Measurements from ENCODE around the gene SLC25A30.
"Not testable (repeated sequence)": the region's sequence is repeated elsewhere in the genome, so short reads cannot be mapped to it uniquely, and the experiment has no call there.

The SLC25A30 gene

DNA sequence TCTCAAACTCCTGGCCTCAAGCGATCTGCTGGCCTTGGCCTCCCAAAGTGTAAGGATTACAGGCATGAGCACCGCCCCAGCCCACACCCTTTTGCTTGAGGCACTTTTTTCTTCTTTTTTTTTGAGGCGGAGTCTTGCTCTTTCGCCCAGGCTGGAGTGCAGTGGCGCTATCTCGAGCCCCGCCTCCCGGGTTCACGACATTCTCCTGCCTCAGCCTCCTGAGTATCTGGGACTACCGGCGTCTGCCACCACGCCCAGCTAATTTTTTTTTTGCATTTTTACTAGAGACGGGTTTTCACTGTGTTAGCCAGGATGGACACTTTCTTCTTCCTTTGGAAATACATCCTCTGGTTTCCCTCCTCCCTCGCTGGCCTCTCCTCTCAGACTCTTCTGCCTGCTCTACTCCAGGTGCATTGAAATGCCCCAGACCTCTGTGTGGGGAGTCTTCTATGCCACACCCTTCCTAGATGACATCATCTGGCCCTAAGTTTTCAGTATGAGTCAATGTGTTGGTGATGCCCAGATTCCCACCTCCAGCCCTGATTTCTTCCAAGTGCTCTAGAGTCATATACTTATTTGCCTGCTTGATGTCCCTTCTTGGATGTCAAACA lies 56.5 kb downstream of the SLC25A30 start:
- POLR2A ChIA-PET = interaction anchor here (0.6 kb wide), 1 partner anchor 88 kb away, joined by 3 read pairs; no protein-coding TSS in a partner anchor
- CTCF ChIA-PET = interaction anchor here (1.2 to 2.3 kb wide), 2 partner anchors 9 to 32 kb away, joined by 3 to 11 read pairs; no protein-coding TSS in a partner anchor
- TF ChIP-seq, protein P1, sequence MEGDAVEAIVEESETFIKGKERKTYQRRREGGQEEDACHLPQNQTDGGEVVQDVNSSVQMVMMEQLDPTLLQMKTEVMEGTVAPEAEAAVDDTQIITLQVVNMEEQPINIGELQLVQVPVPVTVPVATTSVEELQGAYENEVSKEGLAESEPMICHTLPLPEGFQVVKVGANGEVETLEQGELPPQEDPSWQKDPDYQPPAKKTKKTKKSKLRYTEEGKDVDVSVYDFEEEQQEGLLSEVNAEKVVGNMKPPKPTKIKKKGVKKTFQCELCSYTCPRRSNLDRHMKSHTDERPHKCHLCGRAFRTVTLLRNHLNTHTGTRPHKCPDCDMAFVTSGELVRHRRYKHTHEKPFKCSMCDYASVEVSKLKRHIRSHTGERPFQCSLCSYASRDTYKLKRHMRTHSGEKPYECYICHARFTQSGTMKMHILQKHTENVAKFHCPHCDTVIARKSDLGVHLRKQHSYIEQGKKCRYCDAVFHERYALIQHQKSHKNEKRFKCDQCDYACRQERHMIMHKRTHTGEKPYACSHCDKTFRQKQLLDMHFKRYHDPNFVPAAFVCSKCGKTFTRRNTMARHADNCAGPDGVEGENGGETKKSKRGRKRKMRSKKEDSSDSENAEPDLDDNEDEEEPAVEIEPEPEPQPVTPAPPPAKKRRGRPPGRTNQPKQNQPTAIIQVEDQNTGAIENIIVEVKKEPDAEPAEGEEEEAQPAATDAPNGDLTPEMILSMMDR (IDR thresholded peaks at IDR 0.05; ENCODE audit: control extremely low read depth, extremely low read depth, low read depth, missing control alignments) = no peak

DNA sequence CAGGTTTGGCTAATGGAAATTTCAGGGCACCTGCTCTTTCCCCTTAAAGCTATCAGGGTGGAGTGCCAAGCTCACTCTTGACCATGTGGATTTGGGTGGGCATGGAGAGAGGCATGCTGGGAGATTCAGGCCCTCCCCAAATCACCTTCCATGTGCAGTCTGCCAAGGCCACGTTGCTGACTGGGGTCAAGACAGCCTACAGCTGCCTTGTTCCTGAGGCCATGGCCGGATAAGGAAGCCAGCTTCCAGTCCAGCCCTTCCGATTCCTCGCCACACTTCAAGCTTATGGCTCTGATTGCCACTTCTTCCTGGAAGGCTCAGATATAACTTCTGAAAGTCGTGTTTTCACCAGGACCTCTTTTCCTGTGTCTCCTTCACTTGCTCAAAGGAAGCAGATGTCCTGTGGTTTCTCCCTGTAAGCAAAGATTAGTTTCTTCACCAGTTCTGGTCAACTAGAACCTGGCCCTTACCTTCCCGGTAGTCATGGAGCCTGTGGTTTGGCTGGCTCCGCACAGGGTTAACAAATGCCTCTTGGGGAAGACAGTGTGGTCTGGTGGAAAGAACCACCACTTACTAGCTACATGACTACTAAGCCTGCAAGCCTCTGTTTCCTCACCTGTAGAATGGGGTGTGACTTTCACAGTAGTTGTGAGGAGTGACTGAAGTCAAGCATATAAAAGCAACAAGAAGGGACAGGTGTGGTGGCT lies 61.1 kb downstream of the SLC25A30 start:
- no peak for DNase-seq (ENCODE audit: extremely low spot score)
- ChIA-PET POLR2A (interaction anchor here (0.8 kb wide), 1 partner anchor 10 kb away, joined by 5 read pairs; no protein-coding TSS in a partner anchor), CTCF (interaction anchor here (0.7 to 3.2 kb wide), 3 partner anchors 14 to 316 kb away, joined by 3 to 21 read pairs (median 3); partner anchors contain the start of gene TPT1)
- TF ChIP-seq, protein P1 (IDR thresholded peaks at IDR 0.05; ENCODE audit: control extremely low read depth, extremely low read depth, low read depth, missing control alignments) = no peak

More for the DNA sequence above, 56.5 kb downstream of the SLC25A30 start:
- DNase-seq (ENCODE audit: extremely low spot score) = no peak

DNA sequence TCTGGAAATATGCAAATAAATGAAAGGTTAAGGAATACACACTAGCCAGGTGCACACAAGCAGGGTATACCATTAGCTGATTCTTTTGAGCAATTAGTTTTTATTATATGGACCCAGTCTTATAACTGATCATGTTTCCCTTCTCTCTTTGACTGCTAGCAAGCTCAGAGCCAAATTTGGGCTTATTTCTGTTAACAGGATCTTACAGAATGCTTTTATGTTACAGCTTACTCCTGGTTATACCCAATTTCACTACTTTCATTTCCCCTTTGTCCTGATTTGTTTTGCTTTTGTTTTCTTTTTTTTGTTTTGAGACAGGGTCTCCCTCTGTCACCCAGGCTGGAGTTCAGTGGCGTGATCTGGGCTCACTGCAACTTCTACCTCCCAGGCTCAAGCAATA lies 64.3 kb downstream of the SLC25A30 start:
- TF ChIP-seq, protein P1 (IDR thresholded peaks at IDR 0.05; ENCODE audit: control extremely low read depth, extremely low read depth, low read depth, missing control alignments) = no peak
- CTCF ChIA-PET = interaction anchor here (1.0 to 1.3 kb wide), 2 partner anchors 12 to 18 kb away, joined by 3 to 6 read pairs; no protein-coding TSS in a partner anchor
- POLR2A ChIA-PET = interaction anchor here (0.5 kb wide), 1 partner anchor 138 kb away, joined by 3 read pairs; no protein-coding TSS in a partner anchor
- DNase-seq (ENCODE audit: extremely low spot score) = peak; percentile 40

DNA sequence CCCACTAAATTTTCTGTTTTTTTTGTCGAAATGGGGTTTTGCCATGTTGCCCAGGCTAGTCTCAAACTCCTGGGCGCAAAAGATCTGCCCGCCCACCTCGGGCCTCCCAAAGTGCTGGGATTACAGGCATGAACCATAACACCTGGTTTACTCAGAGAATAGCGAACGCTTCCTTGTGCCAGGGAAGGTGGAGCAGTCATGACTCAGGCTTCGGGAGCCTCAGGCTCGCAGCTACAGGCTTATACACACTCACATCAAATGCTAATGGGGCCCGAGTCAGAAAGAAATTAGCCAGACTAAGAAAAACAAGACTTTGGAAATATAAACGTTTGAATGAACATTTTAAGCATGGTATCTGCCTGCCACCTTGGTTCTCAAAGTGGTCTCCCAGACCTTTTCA lies 66.1 kb downstream of the SLC25A30 start:
- ChIA-PET POLR2A (interaction anchor here (0.7 kb wide), 1 partner anchor 8 kb away, joined by 3 read pairs; no protein-coding TSS in a partner anchor), CTCF (interaction anchor here (1.5 to 2.9 kb wide), 2 partner anchors 10 to 19 kb away, joined by 4 to 19 read pairs; partner anchors contain the start of gene TPT1)
- TF ChIP-seq, protein P1 (IDR thresholded peaks at IDR 0.05; ENCODE audit: control extremely low read depth, extremely low read depth, low read depth, missing control alignments) = no peak
- DNase-seq (ENCODE audit: extremely low spot score) = no peak

DNA sequence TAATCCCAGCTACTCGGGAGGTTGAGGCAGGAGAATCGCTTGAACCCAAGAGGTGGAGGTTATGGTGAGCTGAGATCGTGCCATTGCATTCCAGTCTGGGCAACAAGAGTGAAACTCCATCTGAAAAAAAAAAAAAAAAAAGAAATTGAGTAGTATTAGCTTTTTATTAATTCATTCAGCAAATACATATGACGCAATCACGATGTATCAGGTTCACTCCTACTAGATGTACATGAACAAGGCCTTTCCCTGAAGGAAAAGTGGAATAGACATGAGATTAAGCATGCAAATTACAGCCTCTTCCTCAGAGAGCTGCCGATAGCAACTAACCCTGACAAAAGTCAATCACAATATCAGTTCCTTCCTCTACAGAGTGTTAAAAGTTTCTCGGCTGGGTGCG lies 68.0 kb downstream of the SLC25A30 start:
- TF ChIP-seq, protein P1 (IDR thresholded peaks at IDR 0.05; ENCODE audit: control extremely low read depth, extremely low read depth, low read depth, missing control alignments) = no peak
- CTCF ChIA-PET = interaction anchor here (1.2 to 2.9 kb wide), 2 partner anchors 20 to 43 kb away, joined by 3 to 19 read pairs; no protein-coding TSS in a partner anchor
- no peak for DNase-seq (ENCODE audit: extremely low spot score)
- POLR2A ChIA-PET = interaction anchor here (0.6 to 0.7 kb wide), 2 partner anchors 9 to 1189 kb away, joined by 5 to 6 read pairs; no protein-coding TSS in a partner anchor

DNA sequence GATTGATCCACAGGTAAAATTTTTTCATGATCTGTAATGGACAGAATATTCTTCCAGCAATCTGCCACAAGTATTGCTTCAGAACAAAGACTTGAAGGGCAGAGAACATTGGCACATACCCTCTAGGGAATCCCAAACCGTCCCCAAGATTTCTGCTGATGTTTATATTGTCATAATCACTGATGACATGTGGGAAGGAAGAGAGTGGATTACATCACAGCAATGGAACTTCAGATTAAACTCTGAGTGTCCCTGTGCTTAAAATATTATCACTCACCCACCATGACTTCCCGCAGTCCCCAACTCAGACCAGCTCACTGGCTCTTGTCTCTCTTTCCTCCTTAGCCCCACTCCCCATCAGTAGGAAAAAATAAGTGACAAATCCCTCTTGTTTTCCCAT lies 68.7 kb downstream of the SLC25A30 start:
- CTCF ChIA-PET = interaction anchor here (1.2 to 2.9 kb wide), 2 partner anchors 21 to 44 kb away, joined by 3 to 19 read pairs; no protein-coding TSS in a partner anchor

DNA sequence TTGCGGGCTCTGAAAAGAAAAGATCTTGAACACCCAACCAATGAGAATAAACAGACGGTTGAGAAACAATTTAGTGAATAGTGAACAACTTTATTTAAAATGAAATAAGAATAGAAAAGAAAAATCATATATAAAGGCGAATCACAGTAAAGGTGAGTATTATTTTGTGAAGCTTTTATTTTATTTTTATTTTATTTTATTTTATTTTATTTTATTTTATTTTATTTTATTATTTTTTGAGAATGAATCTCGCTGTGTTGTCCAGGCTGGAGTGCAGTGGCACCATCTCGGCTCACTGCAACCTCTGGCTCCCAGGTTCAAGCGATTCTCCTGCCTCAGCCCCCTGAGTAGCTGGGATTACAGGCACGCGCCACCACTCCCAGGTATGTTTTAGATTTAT lies 74.1 kb downstream of the SLC25A30 start:
- ChIA-PET CTCF (interaction anchor here (0.9 kb wide), 1 partner anchor 26 kb away, joined by 3 read pairs; no protein-coding TSS in a partner anchor), POLR2A (interaction anchor here (0.6 kb wide), 1 partner anchor 8 kb away, joined by 3 read pairs; no protein-coding TSS in a partner anchor)
- DNase-seq (ENCODE audit: extremely low spot score) = not testable (repeated sequence)

More for the DNA sequence above, 68.7 kb downstream of the SLC25A30 start:
- TF ChIP-seq, protein P1 (IDR thresholded peaks at IDR 0.05; ENCODE audit: control extremely low read depth, extremely low read depth, low read depth, missing control alignments) = no peak
- POLR2A ChIA-PET = interaction anchor here (0.6 to 0.7 kb wide), 3 partner anchors 10 to 1189 kb away, joined by 5 to 6 read pairs (median 5); partner anchors contain the start of gene COG3
- DNase-seq (ENCODE audit: extremely low spot score) = no peak

Measured in GM10248 (cell line).